ENCODE data around the gene WASF2.

DNA sequence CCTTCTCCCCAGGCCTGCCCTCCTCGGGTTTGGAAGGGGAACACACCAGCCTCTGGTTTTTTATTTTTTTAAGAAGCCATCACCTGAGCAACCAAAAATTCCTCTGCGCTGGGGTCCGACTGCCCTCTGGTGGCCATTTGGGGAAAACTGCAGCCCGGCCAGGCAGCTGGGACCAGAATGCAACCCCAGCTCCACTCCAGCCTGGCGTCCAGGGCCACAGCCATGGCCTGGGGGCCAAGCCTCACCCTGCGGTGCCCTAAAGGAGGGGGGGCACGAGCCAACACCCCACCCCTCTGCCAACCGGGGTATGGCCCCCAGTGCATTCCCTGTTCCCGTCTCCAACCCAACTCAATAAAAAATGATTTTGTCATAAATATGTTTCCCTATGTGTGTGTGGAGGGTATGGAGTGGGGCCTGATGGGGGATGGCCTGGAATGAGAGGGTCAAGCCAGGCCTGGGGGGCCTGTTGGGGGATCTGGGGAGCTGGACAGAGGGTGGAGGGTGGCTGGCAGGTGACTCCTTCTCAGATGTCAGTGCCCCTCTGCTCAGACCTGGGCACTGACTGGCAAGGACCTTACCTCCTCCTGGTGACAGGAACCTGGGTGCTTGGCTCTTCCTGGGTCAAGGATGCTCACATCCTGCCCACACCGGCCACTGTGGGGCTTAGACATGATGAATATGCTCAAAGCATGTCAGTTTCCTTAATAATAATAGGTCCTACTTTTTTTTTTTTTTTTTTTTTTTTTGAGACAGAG is 94.3 kb downstream of the WASF2 start:
- TF ChIP-seq, protein P1, sequence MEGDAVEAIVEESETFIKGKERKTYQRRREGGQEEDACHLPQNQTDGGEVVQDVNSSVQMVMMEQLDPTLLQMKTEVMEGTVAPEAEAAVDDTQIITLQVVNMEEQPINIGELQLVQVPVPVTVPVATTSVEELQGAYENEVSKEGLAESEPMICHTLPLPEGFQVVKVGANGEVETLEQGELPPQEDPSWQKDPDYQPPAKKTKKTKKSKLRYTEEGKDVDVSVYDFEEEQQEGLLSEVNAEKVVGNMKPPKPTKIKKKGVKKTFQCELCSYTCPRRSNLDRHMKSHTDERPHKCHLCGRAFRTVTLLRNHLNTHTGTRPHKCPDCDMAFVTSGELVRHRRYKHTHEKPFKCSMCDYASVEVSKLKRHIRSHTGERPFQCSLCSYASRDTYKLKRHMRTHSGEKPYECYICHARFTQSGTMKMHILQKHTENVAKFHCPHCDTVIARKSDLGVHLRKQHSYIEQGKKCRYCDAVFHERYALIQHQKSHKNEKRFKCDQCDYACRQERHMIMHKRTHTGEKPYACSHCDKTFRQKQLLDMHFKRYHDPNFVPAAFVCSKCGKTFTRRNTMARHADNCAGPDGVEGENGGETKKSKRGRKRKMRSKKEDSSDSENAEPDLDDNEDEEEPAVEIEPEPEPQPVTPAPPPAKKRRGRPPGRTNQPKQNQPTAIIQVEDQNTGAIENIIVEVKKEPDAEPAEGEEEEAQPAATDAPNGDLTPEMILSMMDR (IDR thresholded peaks at IDR 0.05): peak; percentile 96 to 98 (median 97)
- no peak for TF ChIP-seq POLR2AphosphoS5 (IDR thresholded peaks at IDR 0.05)
